Endothelial cell of umbilical vein (primary cell): Measurements from ENCODE around the gene DNAH10.

Experiments
- CTCF ChIP-seq, 2 donors: IDR thresholded peaks; 1 replicate in 1 of 2; 2 replicates in 1 of 2; pipeline ENCODE4 v1.5.1; 2011; ENCODE audit warnings: low read length in 2 of 2, mild to moderate bottlenecking in 2 of 2, moderate library complexity in 2 of 2, control low read depth in 1 of 2, inconsistent platforms in 1 of 2, low read depth in 1 of 2; ENCODE audit not compliant: insufficient read depth in 1 of 2; ENCODE audit errors: extremely low read depth in 1 of 2
- EZH2 ChIP-seq: IDR thresholded peaks from 2 replicates; pipeline ENCODE4 v1.6.1; 2012; ENCODE audit warnings: borderline replicate concordance, low read depth, mild to moderate bottlenecking, moderate library complexity, low read length, inconsistent platforms; ENCODE audit not compliant: severe bottlenecking
- MAX ChIP-seq: IDR thresholded peaks from 2 replicates; pipeline ENCODE4 v1.6.1; 2011; ENCODE audit not compliant: insufficient read depth, insufficient read length
- POLR2A ChIP-seq: IDR thresholded peaks from 2 replicates; pipeline ENCODE4 v1.6.1; 2012; ENCODE audit warnings: low read depth, mild to moderate bottlenecking, control low read depth, low read length
- POLR2AphosphoS5 ChIP-seq: IDR thresholded peaks from 2 replicates; pipeline ENCODE4 v1.6.1; 2012; ENCODE audit warnings: low read depth, mild to moderate bottlenecking, control low read depth, low read length, moderate library complexity; ENCODE audit not compliant: insufficient read depth

GRCh38 chr12:123944696-123945095 is 182.6 kb downstream of the DNAH10 start:
- no peak for TF ChIP-seq POLR2A
- TF ChIP-seq CTCF (IDR thresholded peaks at IDR 0.05; ENCODE audit: extremely low read depth in 1 of 2, insufficient read depth in 1 of 2, low read depth in 1 of 2, low read length in 2 of 2), result no peak
- no peak for TF ChIP-seq EZH2
- no peak for TF ChIP-seq POLR2AphosphoS5
- TF ChIP-seq MAX, result no peak
